Gastroesophageal sphincter (tissue), 3 donors: ENCODE measurements around the gene SYTL5.

Experiments
- CTCF ChIP-seq, 4 experiments: fragments of 200-600 bp in 2 of 4; fragments of 450-650 bp in 2 of 4; sonication (generic) in 1 of 4; IDR thresholded peaks; one replicate each; pipeline ENCODE4 v1.5.1; 2017 to 2019; ENCODE audit warnings: antibody characterized with exemption in 4 of 4, mild to moderate bottlenecking in 2 of 4, moderate library complexity in 2 of 4
- EP300 ChIP-seq: sonication (generic); formaldehyde crosslinking; IDR thresholded peaks from one replicate; pipeline ENCODE4 v1.6.1; 2017; ENCODE audit warnings: antibody characterized with exemption, mild to moderate bottlenecking
- POLR2A ChIP-seq, 2 donors: fragments of 450-650 bp; IDR thresholded peaks; one replicate each; pipeline ENCODE4 v1.6.1; 2017; ENCODE audit warnings: antibody characterized with exemption in 2 of 2, mild to moderate bottlenecking in 2 of 2, moderate library complexity in 1 of 2

- no peak for TF ChIP-seq POLR2A (IDR thresholded peaks at IDR 0.05)
- no peak for TF ChIP-seq CTCF (IDR thresholded peaks at IDR 0.05)
- no peak for TF ChIP-seq EP300
These were observed 60.6 kb downstream of the SYTL5 start for GRCh38 chrX:38066934-38067333.
